Measurements from ENCODE around the gene NCF2.
A peak's percentile ranks its signal among the peaks of the same experiment; 100 is the strongest.

Gene NCF2

GRCh38 chr1:183604038-183604808, 14.0 kb upstream of the NCF2 start:
- in situ Hi-C loops (cut with HindIII; ENCODE audit: low sequenced_read_pairs): loop anchor here (5.0 kb wide), 1 partner anchor 67 kb away; no protein-coding TSS in a partner anchor
- H3K4me3 ChIP-seq (ENCODE audit: low read depth, low read length): no peak overlapping the region
- TF ChIP-seq CTCF (IDR thresholded peaks at IDR 0.05; ENCODE audit: low read depth, low read length, missing control alignments): no peak
- peak; percentile 87 for DNase-seq (ENCODE audit: low read depth)

- no peak for TF ChIP-seq CTCF (IDR thresholded peaks at IDR 0.05; ENCODE audit: low read depth, low read length, missing control alignments)
- in situ Hi-C loops (cut with HindIII; ENCODE audit: low sequenced_read_pairs): loop anchor here (5.0 kb wide), 1 partner anchor 65 kb away; no protein-coding TSS in a partner anchor
- DNase-seq (ENCODE audit: low read depth): no peak
- H3K4me3 ChIP-seq (ENCODE audit: low read depth, low read length): no peak overlapping the region
Observed at GRCh38 chr1:183602510-183602909, 12.3 kb upstream of the NCF2 start.

GRCh38 chr1:183600634-183601033, 10.4 kb upstream of the NCF2 start:
- in situ Hi-C loops (cut with HindIII; ENCODE audit: low sequenced_read_pairs): loop anchor here (5.0 kb wide), 1 partner anchor 63 kb away; no protein-coding TSS in a partner anchor
- DNase-seq (ENCODE audit: low read depth): no peak
- no peak overlapping the region for H3K4me3 ChIP-seq (ENCODE audit: low read depth, low read length)
- TF ChIP-seq CTCF (IDR thresholded peaks at IDR 0.05; ENCODE audit: low read depth, low read length, missing control alignments): no peak

- no peak overlapping the region for H3K4me3 ChIP-seq (ENCODE audit: low read depth, low read length)
- in situ Hi-C loops (cut with HindIII; ENCODE audit: low sequenced_read_pairs): loop anchor here (5.0 kb wide), 1 partner anchor 63 kb away; no protein-coding TSS in a partner anchor
- peak; percentile 6 for DNase-seq (ENCODE audit: low read depth)
- TF ChIP-seq CTCF (IDR thresholded peaks at IDR 0.05; ENCODE audit: low read depth, low read length, missing control alignments): no peak
Observed at GRCh38 chr1:183600136-183600535, 9.9 kb upstream of the NCF2 start.

- no peak for DNase-seq (ENCODE audit: low read depth)
- in situ Hi-C loops (cut with HindIII; ENCODE audit: low sequenced_read_pairs): no loop called here
- no peak overlapping the region for H3K4me3 ChIP-seq (ENCODE audit: low read depth, low read length)
- no peak for TF ChIP-seq CTCF (IDR thresholded peaks at IDR 0.05; ENCODE audit: low read depth, low read length, missing control alignments)
Observed at GRCh38 chr1:183598386-183598785, 8.1 kb upstream of the NCF2 start.

GRCh38 chr1:183597656-183598347, 7.5 kb upstream of the NCF2 start:
- no peak for TF ChIP-seq CTCF (IDR thresholded peaks at IDR 0.05; ENCODE audit: low read depth, low read length, missing control alignments)
- no peak for DNase-seq (ENCODE audit: low read depth)
- in situ Hi-C loops (cut with HindIII; ENCODE audit: low sequenced_read_pairs): no loop called here
- H3K4me3 ChIP-seq (ENCODE audit: low read depth, low read length): no peak overlapping the region
